Stimulated activated CD4-positive, alpha-beta T cell treated with anti-CD3 and anti-CD28 coated beads, Interleukin-1b, Interleukin-23, amount 100 ng/mL, for 4 hours (primary cell): ENCODE data around the gene FAM227B.

Source experiments
- DNase-seq, 2 donors: peaks; one replicate each; pipeline ENCODE4 v3.0.0-alpha.2; 2020; ENCODE audit warnings: low read depth in 2 of 2

The FAM227B gene

GRCh38 chr15:49297584-49297983 is 323.0 kb downstream of the FAM227B start:
- DNase-seq: no peak

DNA sequence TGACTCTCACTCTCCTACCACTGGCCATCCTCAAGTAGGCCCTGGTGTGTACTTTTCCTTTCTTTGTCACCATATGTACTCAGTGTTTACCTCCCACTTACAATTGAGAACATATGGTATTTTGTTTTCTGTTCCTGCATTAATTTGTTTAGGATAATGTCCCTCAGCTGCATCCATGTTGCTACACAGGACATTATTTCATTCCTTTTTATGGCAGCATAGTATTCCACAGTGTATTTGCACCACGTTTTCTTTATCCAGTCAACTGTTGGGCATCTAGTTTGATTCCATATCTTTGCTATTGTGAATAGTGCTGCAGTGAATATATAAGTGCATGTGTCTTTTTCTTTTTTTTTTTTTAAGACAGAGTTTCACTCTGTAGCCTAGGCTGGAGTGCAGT is 324.4 kb downstream of the FAM227B start:
- DNase-seq: no peak

DNA sequence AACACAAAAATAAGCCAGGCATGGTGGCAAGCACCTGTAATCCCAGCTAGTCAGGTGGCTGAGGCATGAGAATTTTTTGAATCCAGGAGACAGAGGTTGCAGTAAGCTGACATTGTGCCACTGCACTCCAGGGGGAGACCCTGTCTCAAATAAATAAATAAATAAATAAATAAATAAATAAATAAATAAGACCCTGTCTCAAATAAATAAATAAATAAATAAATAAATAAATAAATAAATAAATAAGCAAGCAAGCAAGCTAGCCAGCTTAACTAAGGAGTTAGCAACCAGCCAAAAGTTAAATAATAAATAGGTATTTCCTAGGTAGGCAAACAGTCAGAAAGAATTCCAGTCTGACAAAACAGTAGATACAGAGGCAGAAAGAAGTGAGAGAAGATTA is 326.7 kb downstream of the FAM227B start:
- no peak for DNase-seq

- DNase-seq: no peak
Measured at GRCh38 chr15:49290191-49290590, 330.4 kb downstream of the FAM227B start.

- DNase-seq: no peak
Measured at GRCh38 chr15:49288391-49288790, 332.2 kb downstream of the FAM227B start.

GRCh38 chr15:49287481-49287880 is 333.1 kb downstream of the FAM227B start:
- no peak for DNase-seq

DNA sequence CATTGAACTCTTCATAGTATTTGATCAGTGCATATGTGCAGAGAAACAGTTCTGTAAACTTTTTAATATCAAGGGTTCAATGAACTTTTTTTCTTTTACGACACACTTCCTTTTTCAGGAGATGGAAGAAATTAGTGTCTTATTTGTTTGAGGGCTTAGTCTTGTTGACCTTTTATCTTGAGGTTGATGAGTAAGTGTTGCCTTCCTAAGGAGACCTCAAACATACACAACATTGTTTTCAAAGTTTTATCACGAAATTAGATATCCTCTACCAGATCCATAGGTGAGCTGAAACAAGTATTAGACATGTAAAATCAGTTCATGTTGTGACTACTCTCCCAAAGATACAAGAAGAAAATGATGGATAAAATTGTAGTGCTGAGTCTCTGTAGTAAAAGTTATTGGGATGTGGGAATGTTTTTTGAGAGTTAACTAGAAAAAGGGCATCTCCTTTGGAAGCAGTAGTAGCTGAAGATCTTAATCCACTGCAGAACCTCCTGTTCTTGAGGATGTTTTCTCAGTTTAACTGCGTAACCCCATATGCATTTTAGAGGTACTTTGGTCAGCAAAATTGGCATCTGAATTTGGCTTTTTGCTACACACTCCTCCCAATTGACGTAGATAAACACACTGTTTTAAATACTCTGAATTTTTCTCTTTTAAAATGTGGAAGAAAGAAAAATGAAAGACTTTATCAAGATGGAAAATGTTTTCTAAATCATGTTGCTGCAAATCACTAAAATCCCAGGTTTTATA is 333.8 kb downstream of the FAM227B start:
- no peak for DNase-seq

DNA sequence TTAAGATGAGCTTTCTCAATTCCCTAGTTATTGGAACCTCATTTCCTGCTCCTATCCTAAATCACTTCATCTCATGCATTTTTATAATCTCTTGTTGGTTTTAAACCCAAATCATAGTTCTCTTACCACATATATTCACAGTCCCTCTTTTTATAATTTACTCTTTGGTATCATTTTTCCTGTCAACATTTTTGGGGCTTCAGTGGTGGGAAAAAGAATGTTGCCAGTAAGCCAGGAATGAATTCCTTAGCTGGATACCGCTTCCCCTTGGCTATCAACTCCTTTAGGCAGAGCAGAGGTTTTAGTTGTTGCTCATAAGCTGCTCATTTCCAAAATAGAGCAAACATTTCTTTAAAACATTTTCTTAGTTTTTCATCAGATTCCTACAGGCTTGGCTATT is 338.3 kb downstream of the FAM227B start:
- DNase-seq: no peak

DNA sequence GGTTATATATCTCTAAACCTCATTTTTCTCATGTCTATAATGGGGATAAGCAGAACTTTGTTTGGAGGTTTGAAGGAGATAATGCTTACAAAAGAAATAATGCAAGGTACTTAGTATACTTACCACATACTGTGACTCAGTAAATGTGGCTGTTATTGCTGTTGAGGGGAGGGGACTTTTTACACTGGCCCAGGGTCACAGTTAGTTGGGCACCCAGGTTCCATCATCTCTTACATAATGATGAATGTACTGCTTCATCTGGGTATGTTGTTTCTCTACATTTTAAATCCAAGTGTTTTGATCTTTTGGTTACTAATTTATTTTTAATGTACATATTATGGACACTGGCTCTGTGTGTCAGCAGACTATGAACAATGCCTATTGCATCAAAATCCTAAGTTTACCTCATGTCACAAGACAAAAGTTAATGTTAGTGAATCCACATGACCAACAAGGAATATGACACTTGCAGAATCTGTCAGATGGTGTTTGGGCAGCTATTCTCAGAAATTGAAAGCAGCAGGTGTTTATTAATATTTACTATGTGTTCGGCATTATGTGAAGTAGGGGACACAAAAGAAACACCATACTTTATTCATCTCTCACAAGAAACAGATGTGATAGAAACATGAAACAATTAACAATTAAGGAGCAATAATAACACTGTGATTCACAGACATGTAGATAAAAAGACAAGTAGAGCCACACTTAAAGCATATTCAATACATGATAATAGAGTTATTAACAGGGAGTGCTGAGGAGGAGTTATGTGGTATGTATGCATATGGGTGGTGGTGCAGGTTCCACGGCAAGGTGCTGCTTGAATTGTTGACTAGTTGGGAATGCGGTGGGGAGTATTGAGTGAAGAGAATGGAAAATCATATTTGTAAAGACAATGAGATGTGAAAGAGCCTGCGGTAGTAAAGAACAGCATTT is 340.8 kb downstream of the FAM227B start:
- no peak for DNase-seq

DNA sequence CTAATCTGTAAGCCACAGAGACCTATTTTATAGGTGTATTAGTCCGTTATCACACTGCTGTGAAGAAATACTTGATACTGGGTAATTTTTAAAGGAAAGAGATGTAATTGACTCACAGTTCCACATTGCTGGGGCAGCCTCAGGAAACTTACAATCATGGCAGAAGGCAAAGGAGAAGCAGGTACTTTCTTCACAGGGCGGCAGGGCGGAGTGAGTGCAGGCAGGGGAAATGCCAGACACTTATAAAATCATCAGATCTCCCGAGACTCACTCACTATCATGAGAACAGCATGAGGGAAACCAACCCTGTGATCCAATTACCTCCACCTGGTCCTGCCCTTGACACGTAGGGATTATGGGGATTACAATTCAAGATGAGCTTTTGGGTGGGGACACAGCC is 341.9 kb downstream of the FAM227B start:
- DNase-seq: no peak
